Panc1 (cell line): ENCODE measurements around the gene RPRD1A. TPM values are rescaled to one million over a fixed set of nuclear protein-coding genes. Genes with fewer than 3 reads are reported as not detected.

Source experiments
- ATAC-seq: fragments of 200-7000 bp; cut with Tn5 transposase; 2 replicates; pipeline ENCODE4 v1.9.1; 2020; ENCODE audit warnings: mild to moderate bottlenecking, moderate library complexity
- BruUV-seq: library from RNA; stranded (reverse); fragments of 400-500 nt; replicated peaks from 2 replicates; lab custom pipeline; 2021; lab: Mats Ljungman, UMichigan
- CTCF ChIA-PET: fragments of 300-600 bp; sonication (Branson Sonifier 250); formaldehyde crosslinking; loops from one replicate; lab custom pipeline; 2022; ENCODE audit warnings: antibody characterized with exemption; lab: Charles Lee
- POLR2A ChIA-PET: fragments of 300-600 bp; sonication (Branson Sonifier 250); formaldehyde crosslinking; loops from one replicate; lab custom pipeline; 2022; ENCODE audit warnings: antibody characterized with exemption; lab: Charles Lee
- DNase-seq: peaks from one replicate; pipeline ENCODE4 v3.0.0-alpha.2; 2010; ENCODE audit warnings: low read depth, low spot score
- H3K27ac ChIP-seq: 2 replicates; pipeline ENCODE4 v1.5.1; 2011; ENCODE audit warnings: mild to moderate bottlenecking, low read length, inconsistent platforms
- H3K27me3 ChIP-seq: fragments of 200-500 bp; sonication (Bioruptor generic); 2 replicates; pipeline ENCODE4 v1.6.0; 2014; ENCODE audit warnings: low read length, inconsistent platforms; ENCODE audit not compliant: control insufficient read depth, insufficient read depth
- H3K36me3 ChIP-seq: fragments of 200-500 bp; sonication (Bioruptor generic); 2 replicates; pipeline ENCODE4 v1.5.1; 2014; ENCODE audit warnings: inconsistent platforms, mild to moderate bottlenecking, low read length, moderate library complexity; ENCODE audit not compliant: control insufficient read depth, insufficient read depth
- H3K4me1 ChIP-seq: 2 replicates; pipeline ENCODE4 v1.5.1; 2011; ENCODE audit warnings: inconsistent platforms, mild to moderate bottlenecking, low read length, moderate library complexity; ENCODE audit not compliant: control insufficient read depth, insufficient read depth
- H3K4me3 ChIP-seq, 2 experiments: 2 replicates each; pipeline ENCODE4 v1.5.1; 2011 to 2012; ENCODE audit warnings: low read depth in 2 of 2, low read length in 2 of 2, mild to moderate bottlenecking in 2 of 2, inconsistent platforms in 1 of 2, moderate library complexity in 1 of 2
- H3K9me3 ChIP-seq: fragments of 200-500 bp; sonication (Bioruptor generic); 2 replicates; pipeline ENCODE4 v1.5.1; 2014; ENCODE audit warnings: low read depth, mild to moderate bottlenecking, inconsistent platforms, low read length, moderate library complexity; ENCODE audit not compliant: control insufficient read depth, insufficient read depth
- POLR2AphosphoS5 ChIP-seq: IDR thresholded peaks from 2 replicates; pipeline ENCODE4 v1.6.1; 2012; ENCODE audit warnings: mild to moderate bottlenecking, low read depth, low read length, moderate library complexity
- SIN3A ChIP-seq: IDR thresholded peaks from 2 replicates; pipeline ENCODE4 v1.6.1; 2012; ENCODE audit warnings: low read depth, mild to moderate bottlenecking, low read length, moderate library complexity, borderline replicate concordance; ENCODE audit not compliant: insufficient read depth
- TCF7L2 ChIP-seq: IDR thresholded peaks from 2 replicates; pipeline ENCODE4 v1.6.1; 2011; ENCODE audit warnings: mild to moderate bottlenecking, low read depth, low read length, inconsistent platforms
- in situ Hi-C: cut with HindIII; loops from 2 replicates; pipeline ENCODE4 v1.10.0; 2016; ENCODE audit warnings: low sequenced_read_pairs, low pct_unique_long_range_greater_than_20kb
- intact Hi-C: fragments of 100-400 bp; cut with micrococcal nuclease; formaldehyde crosslinking; loops from one replicate; pipeline ENCODE4 v1.10.0; 2022; ENCODE audit not compliant: unreplicated experiment
- total RNA-seq: library from RNA; stranded (reverse); gene quantifications from one replicate; pipeline ENCODE4 v1.2.1, GENCODE V29; 2021; ENCODE audit not compliant: unreplicated experiment
- TF ChIP-seq, protein P1 (sequence below): fragments of 450-650 bp; IDR thresholded peaks from 2 replicates; pipeline ENCODE4 v1.5.1; 2017; ENCODE audit warnings: mild to moderate bottlenecking
- TF ChIP-seq, protein P2 (sequence below), 2 experiments: IDR thresholded peaks; 2 replicates each; pipeline ENCODE4 v1.6.1; 2011 to 2012; ENCODE audit warnings: low read depth in 2 of 2, control low read depth in 1 of 2, low read length in 1 of 2, mild to moderate bottlenecking in 1 of 2, moderate library complexity in 1 of 2; ENCODE audit not compliant: insufficient read depth in 1 of 2

Gene RPRD1A
- total RNA-seq, 1 experiment from 2014 or later = 44.0 TPM

DNA sequence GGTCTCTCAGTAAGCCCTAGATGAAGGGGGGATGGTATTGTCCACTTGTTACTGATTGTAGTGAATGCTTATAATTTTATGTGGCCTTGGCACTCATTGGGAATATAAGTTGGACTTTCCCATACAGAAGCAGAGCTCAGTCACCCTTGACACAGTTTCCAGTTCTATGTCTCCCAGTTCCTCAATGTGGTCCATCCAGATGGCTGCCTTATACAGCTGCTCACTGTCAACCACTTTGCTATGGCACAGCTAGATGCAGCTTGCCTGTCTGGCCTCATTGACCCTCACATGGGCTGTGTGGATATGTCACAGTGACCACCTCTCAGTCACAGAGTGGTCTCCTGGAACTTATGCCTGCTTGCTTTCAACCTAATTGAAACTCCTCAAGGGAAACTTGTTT is 40.1 kb upstream of the RPRD1A start:
- BruUV-seq = no TSS peak
- intact Hi-C loops = no loop called here
- H3K36me3 ChIP-seq = peaks cover 5% of the 10 kb centered on the region; the same call in 1 of the 2 replicates

DNA sequence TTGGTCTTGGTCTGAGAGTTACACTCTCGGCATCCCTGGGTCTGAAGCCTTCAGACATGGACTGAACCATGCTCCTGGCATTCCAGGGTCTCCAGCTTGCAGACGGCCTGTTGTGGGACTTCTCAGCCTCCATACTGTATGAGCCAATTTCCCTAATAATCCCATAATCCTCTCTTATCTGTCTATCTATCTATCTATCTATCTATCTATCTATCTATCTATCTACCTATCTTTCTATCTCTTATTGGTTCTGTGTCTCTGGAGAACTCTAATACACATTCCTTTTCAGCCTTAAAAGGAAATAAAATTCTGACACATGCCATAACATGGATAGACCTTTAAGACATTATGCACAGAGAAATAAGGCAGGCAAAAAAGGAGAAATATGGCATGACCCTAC is 37.4 kb upstream of the RPRD1A start:
- no peak overlapping the region for H3K4me3 ChIP-seq
- H3K36me3 ChIP-seq = peaks cover 2% of the 10 kb centered on the region; the same call in 1 of the 2 replicates
- H3K27me3 ChIP-seq = no peaks in the 10 kb centered on the region
- intact Hi-C loops = no loop called here
- no peaks in the 10 kb centered on the region; the same call in 1 of the 2 replicates for H3K9me3 ChIP-seq
- H3K4me1 ChIP-seq = no peaks in the 10 kb centered on the region
- no TSS peak for BruUV-seq
- DNase-seq = no peak
- ChIA-PET POLR2A (no interaction called here), CTCF (no interaction called here)
- TF ChIP-seq SIN3A (no peak), TCF7L2 (no peak), POLR2AphosphoS5 (no peak)
- TF ChIP-seq, protein P1, sequence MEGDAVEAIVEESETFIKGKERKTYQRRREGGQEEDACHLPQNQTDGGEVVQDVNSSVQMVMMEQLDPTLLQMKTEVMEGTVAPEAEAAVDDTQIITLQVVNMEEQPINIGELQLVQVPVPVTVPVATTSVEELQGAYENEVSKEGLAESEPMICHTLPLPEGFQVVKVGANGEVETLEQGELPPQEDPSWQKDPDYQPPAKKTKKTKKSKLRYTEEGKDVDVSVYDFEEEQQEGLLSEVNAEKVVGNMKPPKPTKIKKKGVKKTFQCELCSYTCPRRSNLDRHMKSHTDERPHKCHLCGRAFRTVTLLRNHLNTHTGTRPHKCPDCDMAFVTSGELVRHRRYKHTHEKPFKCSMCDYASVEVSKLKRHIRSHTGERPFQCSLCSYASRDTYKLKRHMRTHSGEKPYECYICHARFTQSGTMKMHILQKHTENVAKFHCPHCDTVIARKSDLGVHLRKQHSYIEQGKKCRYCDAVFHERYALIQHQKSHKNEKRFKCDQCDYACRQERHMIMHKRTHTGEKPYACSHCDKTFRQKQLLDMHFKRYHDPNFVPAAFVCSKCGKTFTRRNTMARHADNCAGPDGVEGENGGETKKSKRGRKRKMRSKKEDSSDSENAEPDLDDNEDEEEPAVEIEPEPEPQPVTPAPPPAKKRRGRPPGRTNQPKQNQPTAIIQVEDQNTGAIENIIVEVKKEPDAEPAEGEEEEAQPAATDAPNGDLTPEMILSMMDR = no peak
- TF ChIP-seq, protein P2, sequence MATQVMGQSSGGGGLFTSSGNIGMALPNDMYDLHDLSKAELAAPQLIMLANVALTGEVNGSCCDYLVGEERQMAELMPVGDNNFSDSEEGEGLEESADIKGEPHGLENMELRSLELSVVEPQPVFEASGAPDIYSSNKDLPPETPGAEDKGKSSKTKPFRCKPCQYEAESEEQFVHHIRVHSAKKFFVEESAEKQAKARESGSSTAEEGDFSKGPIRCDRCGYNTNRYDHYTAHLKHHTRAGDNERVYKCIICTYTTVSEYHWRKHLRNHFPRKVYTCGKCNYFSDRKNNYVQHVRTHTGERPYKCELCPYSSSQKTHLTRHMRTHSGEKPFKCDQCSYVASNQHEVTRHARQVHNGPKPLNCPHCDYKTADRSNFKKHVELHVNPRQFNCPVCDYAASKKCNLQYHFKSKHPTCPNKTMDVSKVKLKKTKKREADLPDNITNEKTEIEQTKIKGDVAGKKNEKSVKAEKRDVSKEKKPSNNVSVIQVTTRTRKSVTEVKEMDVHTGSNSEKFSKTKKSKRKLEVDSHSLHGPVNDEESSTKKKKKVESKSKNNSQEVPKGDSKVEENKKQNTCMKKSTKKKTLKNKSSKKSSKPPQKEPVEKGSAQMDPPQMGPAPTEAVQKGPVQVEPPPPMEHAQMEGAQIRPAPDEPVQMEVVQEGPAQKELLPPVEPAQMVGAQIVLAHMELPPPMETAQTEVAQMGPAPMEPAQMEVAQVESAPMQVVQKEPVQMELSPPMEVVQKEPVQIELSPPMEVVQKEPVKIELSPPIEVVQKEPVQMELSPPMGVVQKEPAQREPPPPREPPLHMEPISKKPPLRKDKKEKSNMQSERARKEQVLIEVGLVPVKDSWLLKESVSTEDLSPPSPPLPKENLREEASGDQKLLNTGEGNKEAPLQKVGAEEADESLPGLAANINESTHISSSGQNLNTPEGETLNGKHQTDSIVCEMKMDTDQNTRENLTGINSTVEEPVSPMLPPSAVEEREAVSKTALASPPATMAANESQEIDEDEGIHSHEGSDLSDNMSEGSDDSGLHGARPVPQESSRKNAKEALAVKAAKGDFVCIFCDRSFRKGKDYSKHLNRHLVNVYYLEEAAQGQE (IDR thresholded peaks at IDR 0.05; ENCODE audit: insufficient read depth in 1 of 2, low read depth in 2 of 2, low read length in 1 of 2) = no peak
- in situ Hi-C loops = no loop called here
- ATAC-seq = no peak
- no peak overlapping the region for H3K27ac ChIP-seq

More for the DNA sequence above, 40.1 kb upstream of the RPRD1A start:
- POLR2A ChIA-PET = no interaction called here
- Histone ChIP-seq H3K4me3 (no peak overlapping the region), H3K9me3 (no peaks in the 10 kb centered on the region), H3K27ac (no peak overlapping the region), H3K4me1 (no peaks in the 10 kb centered on the region), H3K27me3 (no peaks in the 10 kb centered on the region)
- in situ Hi-C loops = no loop called here
- ATAC-seq (no peak), DNase-seq (no peak)
- CTCF ChIA-PET = no interaction called here
- TF ChIP-seq POLR2AphosphoS5 (no peak), SIN3A (no peak)
- TF ChIP-seq, protein P1 = no peak
